BJ (cell line): ENCODE data around the gene IGFALS. TPM values are rescaled to one million over a fixed set of nuclear protein-coding genes. Genes with fewer than 3 reads are reported as not detected.

Experiments
- CTCF ChIA-PET: fragments of 350-600 bp; formaldehyde crosslinking; extraction: SDS; loops from one replicate; lab custom pipeline; 2021; ENCODE audit warnings: antibody characterized with exemption, inconsistent platforms; lab: Yijun Ruan, JAX
- POLR2A ChIA-PET: fragments of 300-600 bp; sonication (Branson Sonifier 250); formaldehyde crosslinking; extraction: SDS; loops from one replicate; lab custom pipeline; 2021; ENCODE audit warnings: antibody characterized with exemption; lab: Charles Lee
- DNase-seq: peaks from one replicate; pipeline ENCODE4 v3.0.0-alpha.2; 2011; ENCODE audit warnings: low read depth
- H3K27me3 ChIP-seq: 2 replicates; pipeline ENCODE4 v1.6.0; 2011; ENCODE audit warnings: low read length; ENCODE audit not compliant: control insufficient read depth, insufficient read depth
- H3K36me3 ChIP-seq: 2 replicates; pipeline ENCODE4 v1.5.1; 2011; ENCODE audit warnings: low read length; ENCODE audit not compliant: control insufficient read depth, insufficient read depth
- H3K4me3 ChIP-seq: 2 replicates; pipeline ENCODE4 v1.5.1; 2011; ENCODE audit warnings: low read depth, mild to moderate bottlenecking, control low read depth, low read length
- polyA plus RNA-seq: library from polyadenylated mRNA; depleted of rRNA; stranded (reverse); fragments of >200 nt; gene quantifications from 2 replicates; pipeline ENCODE4 v1.2.3, GENCODE V29; 2011
- TF ChIP-seq, protein P1 (sequence below): IDR thresholded peaks from 2 replicates; pipeline ENCODE4 v1.5.1; 2011; ENCODE audit warnings: low read depth, mild to moderate bottlenecking, control low read depth, inconsistent platforms, low read length, moderate library complexity; ENCODE audit not compliant: insufficient read depth

The IGFALS gene
- polyA plus RNA-seq, 1 experiment: not detected

DNA sequence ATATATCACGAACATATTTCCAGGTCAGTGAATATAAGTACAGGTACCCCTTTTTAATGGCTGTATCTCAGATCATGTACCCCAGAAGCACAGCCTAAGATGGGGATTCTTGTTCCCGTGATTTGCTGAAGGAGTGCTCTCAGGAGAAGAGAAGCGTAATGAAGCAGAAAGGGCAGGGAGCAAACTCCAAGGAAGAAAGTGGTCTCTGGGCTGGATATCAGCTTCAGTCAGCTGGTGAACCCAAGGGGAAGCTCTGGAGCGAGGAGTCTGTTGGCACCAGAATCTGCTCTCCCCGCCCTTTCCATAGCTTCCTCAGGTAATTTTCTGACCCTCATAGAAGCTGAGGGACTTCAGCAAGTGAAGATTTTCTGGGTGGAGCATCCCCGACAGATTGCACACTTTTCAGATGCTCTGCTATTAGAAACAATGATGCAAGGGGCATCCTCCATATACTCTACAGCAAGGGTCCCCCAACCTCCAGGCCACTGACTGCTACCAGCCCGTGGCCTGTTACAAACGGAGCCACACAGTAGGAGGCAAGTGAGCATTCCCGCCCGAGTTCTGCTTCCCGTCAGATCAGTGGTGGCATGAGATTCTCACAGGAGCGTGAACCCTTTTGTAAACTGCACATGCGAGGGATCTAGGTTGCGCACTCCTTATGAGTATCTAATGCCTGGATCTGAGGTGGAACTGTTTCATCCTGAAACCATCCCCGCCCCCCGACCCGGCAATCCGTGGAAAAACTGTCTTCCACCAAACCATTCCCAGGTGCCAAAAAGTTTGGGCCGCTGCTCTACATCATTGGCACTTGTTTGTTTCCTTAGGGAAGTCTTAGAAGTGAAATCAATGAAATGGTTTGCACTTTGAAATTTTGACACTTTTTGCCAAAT, 37.9 kb upstream of the IGFALS start:
- POLR2A ChIA-PET: no interaction called here
- no peak for DNase-seq
- TF ChIP-seq, protein P1, sequence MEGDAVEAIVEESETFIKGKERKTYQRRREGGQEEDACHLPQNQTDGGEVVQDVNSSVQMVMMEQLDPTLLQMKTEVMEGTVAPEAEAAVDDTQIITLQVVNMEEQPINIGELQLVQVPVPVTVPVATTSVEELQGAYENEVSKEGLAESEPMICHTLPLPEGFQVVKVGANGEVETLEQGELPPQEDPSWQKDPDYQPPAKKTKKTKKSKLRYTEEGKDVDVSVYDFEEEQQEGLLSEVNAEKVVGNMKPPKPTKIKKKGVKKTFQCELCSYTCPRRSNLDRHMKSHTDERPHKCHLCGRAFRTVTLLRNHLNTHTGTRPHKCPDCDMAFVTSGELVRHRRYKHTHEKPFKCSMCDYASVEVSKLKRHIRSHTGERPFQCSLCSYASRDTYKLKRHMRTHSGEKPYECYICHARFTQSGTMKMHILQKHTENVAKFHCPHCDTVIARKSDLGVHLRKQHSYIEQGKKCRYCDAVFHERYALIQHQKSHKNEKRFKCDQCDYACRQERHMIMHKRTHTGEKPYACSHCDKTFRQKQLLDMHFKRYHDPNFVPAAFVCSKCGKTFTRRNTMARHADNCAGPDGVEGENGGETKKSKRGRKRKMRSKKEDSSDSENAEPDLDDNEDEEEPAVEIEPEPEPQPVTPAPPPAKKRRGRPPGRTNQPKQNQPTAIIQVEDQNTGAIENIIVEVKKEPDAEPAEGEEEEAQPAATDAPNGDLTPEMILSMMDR: no peak
- H3K36me3 ChIP-seq: no peaks in the 10 kb centered on the region
- no peaks in the 10 kb centered on the region for H3K27me3 ChIP-seq
- no peak overlapping the region for H3K4me3 ChIP-seq
- CTCF ChIA-PET: interaction anchor here (1.3 kb wide), 1 partner anchor 33 kb away, joined by 3 read pairs; no protein-coding TSS in a partner anchor

DNA sequence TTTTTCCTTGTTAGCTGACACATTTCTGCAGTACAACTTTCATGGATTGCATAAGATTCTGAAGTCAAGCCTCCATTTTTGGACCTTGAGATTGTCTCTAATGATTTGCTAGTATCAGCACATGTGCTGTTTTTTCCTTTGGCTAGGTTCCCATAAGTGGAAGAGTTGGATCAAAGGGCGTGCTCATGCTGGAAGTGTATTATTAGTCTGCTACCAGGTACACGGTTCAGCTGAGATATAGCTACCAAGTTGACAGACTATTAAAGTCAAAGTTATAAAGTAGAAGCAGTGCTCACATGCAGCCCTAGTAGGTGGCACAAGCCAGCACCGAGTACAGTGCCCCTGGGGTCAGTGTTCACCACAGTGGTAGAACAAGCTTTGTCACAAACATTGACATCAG, 36.7 kb upstream of the IGFALS start:
- TF ChIP-seq, protein P1: no peak
- ChIA-PET CTCF (interaction anchor here (0.6 to 1.9 kb wide), 3 partner anchors 17 to 30 kb away, joined by 3 to 5 read pairs (median 3); no protein-coding TSS in a partner anchor), POLR2A (no interaction called here)
- no peaks in the 10 kb centered on the region for H3K27me3 ChIP-seq
- no peak overlapping the region for H3K4me3 ChIP-seq
- no peak for DNase-seq
- no peaks in the 10 kb centered on the region for H3K36me3 ChIP-seq

DNA sequence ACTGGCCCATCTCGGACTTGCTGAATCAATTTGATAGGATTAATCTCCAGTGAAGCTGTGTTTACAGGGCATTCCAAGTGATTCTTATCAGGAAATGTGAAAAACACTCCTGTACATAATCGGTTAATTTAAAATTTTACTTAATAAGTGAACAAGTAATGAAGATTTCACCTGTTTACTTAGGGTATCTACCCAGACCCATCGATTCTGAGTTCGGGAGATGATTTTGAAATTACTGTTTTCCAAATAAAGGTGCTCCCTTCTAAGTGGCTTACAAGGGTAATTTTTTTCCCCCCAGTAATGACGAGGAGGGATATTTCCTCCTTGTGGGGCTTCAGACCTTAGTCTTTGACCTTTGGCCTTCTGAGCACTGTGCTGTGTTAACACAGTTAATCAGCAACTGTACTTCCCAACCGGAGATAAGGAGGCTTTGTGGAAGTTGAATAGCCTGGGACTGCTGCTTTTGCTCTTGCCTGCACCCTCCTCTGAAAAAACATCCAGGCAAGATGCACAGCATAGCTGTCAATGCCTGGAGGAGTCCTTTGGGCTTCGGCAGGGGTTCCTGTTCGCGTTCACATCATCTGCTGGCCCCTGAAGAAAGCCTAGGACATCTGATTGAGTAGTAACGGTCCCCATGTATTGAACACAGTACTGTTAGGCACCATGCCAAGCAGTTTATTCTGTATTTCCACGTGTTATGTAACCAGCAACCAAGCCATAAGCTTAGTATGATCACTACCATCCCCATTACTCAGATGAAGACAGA, 35.3 kb upstream of the IGFALS start:
- no peaks in the 10 kb centered on the region for H3K27me3 ChIP-seq
- ChIA-PET CTCF (interaction anchor here (1.3 to 1.9 kb wide), 2 partner anchors 15 to 123 kb away, joined by 3 to 5 read pairs; partner anchors contain the start of gene MAPK8IP3), POLR2A (no interaction called here)
- TF ChIP-seq, protein P1: no peak
- no peak for DNase-seq
- 0 out of 2 replicates have a peak overlapping the region, but pooled peaks have one; percentile 7 for H3K4me3 ChIP-seq
- no peaks in the 10 kb centered on the region for H3K36me3 ChIP-seq

DNA sequence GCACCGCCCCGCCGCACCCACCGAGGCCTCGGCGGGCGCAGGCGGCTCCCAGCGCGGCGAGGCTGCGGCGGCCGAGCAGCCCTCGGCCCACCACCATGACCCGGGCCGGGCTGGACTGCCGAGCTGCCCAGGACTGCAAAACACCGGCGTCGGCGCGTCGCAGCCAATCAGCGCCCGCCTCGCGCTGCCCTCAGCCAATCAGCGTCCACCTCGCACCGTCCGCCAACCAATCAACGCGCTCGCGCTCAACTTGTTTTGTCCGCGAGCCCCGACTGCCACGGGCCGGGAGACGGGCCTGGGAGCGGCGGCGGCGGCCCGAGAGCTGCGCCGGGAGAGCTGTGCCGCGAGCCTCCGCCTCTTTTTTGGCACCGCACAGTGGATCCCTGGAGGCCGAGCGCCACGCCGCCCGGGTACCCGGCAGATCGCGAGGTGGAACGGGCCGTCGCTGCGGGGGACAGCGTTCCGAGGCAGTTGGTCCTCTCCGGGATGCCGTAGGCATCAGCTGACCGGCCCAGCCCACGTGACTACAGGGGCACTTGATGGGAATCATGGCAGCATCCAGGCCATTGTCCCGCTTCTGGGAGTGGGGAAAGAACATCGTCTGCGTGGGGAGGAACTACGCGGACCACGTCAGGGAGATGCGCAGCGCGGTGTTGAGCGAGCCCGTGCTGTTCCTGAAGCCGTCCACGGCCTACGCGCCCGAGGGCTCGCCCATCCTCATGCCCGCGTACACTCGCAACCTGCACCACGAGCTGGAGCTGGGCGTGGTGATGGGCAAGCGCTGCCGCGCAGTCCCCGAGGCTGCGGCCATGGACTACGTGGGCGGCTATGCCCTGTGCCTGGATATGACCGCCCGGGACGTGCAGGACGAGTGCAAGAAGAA, 33.4 kb upstream of the IGFALS start, which contains the start of the genes FAHD1 and HAGH:
Gene FAHD1, plus strand, starts transcription at position 516 of the 883 bp plus-strand sequence. Its CDS starts 33 bp downstream, at position 549.
Gene HAGH, minus strand, starts transcription at position 135 of the 883 bp plus-strand sequence. Its CDS starts 38 bp downstream, at position 97.
- peaks cover 3% of the 10 kb centered on the region; the same call in 1 of the 2 replicates for H3K36me3 ChIP-seq
- peak within 1 kb of the TSS; percentile 76 for H3K4me3 ChIP-seq
- H3K27me3 ChIP-seq: no peaks in the 10 kb centered on the region
- ChIA-PET CTCF (no interaction called here), POLR2A (interaction anchor here (0.6 to 1.1 kb wide), 3 partner anchors 12 to 329 kb away, joined by 3 to 4 read pairs (median 3); partner anchors contain the start of gene RPS2)
- DNase-seq: peak; percentile 76
- TF ChIP-seq, protein P1: no peak
